ENCODE results near the gene CIITA. TPM values are rescaled to one million over a fixed set of nuclear protein-coding genes. Genes with fewer than 3 reads are reported as not detected.
A peak's percentile ranks its signal among the peaks of the same experiment; 100 is the strongest.

Gene CIITA
- total RNA-seq, 2 donors from 2014 or later = 3.2 to 3.4 TPM

DNA sequence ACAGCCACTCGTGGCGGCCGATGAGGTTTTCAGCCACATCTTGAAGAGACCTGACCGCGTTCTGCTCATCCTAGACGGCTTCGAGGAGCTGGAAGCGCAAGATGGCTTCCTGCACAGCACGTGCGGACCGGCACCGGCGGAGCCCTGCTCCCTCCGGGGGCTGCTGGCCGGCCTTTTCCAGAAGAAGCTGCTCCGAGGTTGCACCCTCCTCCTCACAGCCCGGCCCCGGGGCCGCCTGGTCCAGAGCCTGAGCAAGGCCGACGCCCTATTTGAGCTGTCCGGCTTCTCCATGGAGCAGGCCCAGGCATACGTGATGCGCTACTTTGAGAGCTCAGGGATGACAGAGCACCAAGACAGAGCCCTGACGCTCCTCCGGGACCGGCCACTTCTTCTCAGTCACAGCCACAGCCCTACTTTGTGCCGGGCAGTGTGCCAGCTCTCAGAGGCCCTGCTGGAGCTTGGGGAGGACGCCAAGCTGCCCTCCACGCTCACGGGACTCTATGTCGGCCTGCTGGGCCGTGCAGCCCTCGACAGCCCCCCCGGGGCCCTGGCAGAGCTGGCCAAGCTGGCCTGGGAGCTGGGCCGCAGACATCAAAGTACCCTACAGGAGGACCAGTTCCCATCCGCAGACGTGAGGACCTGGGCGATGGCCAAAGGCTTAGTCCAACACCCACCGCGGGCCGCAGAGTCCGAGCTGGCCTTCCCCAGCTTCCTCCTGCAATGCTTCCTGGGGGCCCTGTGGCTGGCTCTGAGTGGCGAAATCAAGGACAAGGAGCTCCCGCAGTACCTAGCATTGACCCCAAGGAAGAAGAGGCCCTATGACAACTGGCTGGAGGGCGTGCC, 30.1 kb downstream of the CIITA start:
- Histone ChIP-seq H3K4me3 (no peak overlapping the region), H3K36me3 (no peaks in the 10 kb centered on the region), H3K4me1 (no peaks in the 10 kb centered on the region), H3K9me3 (peaks cover 0 to 7% of the 10 kb centered on the region in 2 donors), H3K27ac (no peak overlapping the region), H3K27me3 (no peaks in the 10 kb centered on the region)
- TF ChIP-seq, protein P1, sequence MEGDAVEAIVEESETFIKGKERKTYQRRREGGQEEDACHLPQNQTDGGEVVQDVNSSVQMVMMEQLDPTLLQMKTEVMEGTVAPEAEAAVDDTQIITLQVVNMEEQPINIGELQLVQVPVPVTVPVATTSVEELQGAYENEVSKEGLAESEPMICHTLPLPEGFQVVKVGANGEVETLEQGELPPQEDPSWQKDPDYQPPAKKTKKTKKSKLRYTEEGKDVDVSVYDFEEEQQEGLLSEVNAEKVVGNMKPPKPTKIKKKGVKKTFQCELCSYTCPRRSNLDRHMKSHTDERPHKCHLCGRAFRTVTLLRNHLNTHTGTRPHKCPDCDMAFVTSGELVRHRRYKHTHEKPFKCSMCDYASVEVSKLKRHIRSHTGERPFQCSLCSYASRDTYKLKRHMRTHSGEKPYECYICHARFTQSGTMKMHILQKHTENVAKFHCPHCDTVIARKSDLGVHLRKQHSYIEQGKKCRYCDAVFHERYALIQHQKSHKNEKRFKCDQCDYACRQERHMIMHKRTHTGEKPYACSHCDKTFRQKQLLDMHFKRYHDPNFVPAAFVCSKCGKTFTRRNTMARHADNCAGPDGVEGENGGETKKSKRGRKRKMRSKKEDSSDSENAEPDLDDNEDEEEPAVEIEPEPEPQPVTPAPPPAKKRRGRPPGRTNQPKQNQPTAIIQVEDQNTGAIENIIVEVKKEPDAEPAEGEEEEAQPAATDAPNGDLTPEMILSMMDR (IDR thresholded peaks at IDR 0.05) = no peak
- DNase-seq (ENCODE audit: low spot score) = no peak

DNA sequence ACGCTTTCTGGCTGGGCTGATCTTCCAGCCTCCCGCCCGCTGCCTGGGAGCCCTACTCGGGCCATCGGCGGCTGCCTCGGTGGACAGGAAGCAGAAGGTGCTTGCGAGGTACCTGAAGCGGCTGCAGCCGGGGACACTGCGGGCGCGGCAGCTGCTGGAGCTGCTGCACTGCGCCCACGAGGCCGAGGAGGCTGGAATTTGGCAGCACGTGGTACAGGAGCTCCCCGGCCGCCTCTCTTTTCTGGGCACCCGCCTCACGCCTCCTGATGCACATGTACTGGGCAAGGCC, 30.7 kb downstream of the CIITA start:
- TF ChIP-seq, protein P1 (IDR thresholded peaks at IDR 0.05) = no peak
- no peak overlapping the region for H3K27ac ChIP-seq
- H3K36me3 ChIP-seq = no peaks in the 10 kb centered on the region
- peaks cover 0 to 6% of the 10 kb centered on the region in 2 donors for H3K9me3 ChIP-seq
- no peak for DNase-seq (ENCODE audit: low spot score)
- H3K27me3 ChIP-seq = no peaks in the 10 kb centered on the region
- H3K4me3 ChIP-seq = no peak overlapping the region
- no peaks in the 10 kb centered on the region for H3K4me1 ChIP-seq

DNA sequence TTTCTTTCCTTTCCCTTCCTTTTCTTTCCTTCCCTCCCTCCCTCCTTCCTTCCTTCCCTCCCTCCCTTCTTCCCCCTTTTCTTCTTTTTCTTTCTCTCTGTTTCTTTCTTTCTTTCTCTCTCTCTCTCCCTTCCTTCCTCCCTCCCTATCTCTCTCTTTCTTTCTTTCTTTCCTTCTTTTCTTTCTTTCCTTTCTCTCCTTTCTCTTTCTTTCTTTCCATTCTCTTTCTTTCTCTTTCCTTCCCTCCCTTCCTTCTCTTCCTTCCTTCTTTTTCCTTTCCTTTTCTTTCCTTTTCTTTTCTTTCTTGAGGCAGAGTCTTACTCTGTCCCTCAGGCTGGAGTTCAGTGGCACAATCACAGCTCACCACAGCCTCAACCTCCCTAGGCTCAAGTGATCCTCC, 34.3 kb downstream of the CIITA start:
- Histone ChIP-seq H3K4me1 (no peaks in the 10 kb centered on the region), H3K27ac (no peak overlapping the region), H3K27me3 (no peaks in the 10 kb centered on the region), H3K4me3 (no peak overlapping the region), H3K9me3 (no peaks in the 10 kb centered on the region), H3K36me3 (no peaks in the 10 kb centered on the region)
- TF ChIP-seq, protein P1 (IDR thresholded peaks at IDR 0.05) = no peak
- DNase-seq (ENCODE audit: low spot score) = no peak

DNA sequence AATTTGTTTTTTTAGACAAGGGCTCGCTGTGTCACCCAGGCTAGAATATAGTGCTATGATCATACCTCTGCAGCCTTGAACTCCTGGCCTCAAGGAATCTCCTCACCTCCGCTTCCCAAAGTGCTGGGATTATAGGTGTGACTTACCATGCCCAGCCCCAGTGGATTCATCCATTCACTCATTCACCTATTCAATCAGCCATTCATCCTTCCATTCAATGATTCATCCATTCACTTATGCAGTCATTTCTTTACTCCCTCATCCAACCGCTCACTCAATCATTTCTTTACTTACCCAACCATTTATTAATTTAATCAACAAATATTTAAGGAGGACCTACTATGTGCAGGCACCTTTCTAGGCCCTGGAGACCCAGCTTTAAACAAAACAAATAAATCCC, 39.5 kb downstream of the CIITA start:
- no peak overlapping the region for H3K27ac ChIP-seq
- H3K27me3 ChIP-seq = no peaks in the 10 kb centered on the region
- H3K4me1 ChIP-seq = peaks cover 0 to 22% of the 10 kb centered on the region in 2 donors
- H3K36me3 ChIP-seq = no peaks in the 10 kb centered on the region
- no peak for DNase-seq (ENCODE audit: low spot score)
- H3K4me3 ChIP-seq = no peak overlapping the region
- H3K9me3 ChIP-seq = no peaks in the 10 kb centered on the region
- TF ChIP-seq, protein P1 (IDR thresholded peaks at IDR 0.05) = no peak

- H3K9me3 ChIP-seq = no peaks in the 10 kb centered on the region
- peak overlapping the region; percentile 38 to 73 for H3K27ac ChIP-seq
- no peak overlapping the region for H3K4me3 ChIP-seq
Observed at GRCh38 chr16:10918294-10919002, 41.4 kb downstream of the CIITA start.

More at GRCh38 chr16:10918294-10919002, 41.4 kb downstream of the CIITA start:
- no peaks in the 10 kb centered on the region for H3K27me3 ChIP-seq
- TF ChIP-seq, protein P1 (IDR thresholded peaks at IDR 0.05) = peak; percentile 94 to 97
- no peaks in the 10 kb centered on the region for H3K36me3 ChIP-seq
- peaks cover 0 to 41% of the 10 kb centered on the region in 2 donors for H3K4me1 ChIP-seq
- peak; percentile 99 for DNase-seq (ENCODE audit: low spot score)
